OCI-LY1 (cell line): ENCODE data around the gene MYO5C.

ENCODE experiments used
- H2AFZ ChIP-seq: fragments of 200-600 bp; sonication (generic), shearing (Covaris generic); 2 replicates; pipeline ENCODE4 v1.6.0; 2014; ENCODE audit warnings: antibody characterized with exemption, mild to moderate bottlenecking, low read length
- H3F3A ChIP-seq: fragments of 200-600 bp; sonication (generic), shearing (Covaris generic); 2 replicates; pipeline ENCODE4 v1.6.0; 2014; ENCODE audit warnings: mild to moderate bottlenecking, antibody characterized with exemption, low read length, moderate library complexity; ENCODE audit not compliant: insufficient read depth
- H3K27ac ChIP-seq: fragments of 200-600 bp; sonication (generic); 2 replicates; pipeline ENCODE4 v1.5.1; 2014; ENCODE audit warnings: low read length, mixed run types, mild to moderate bottlenecking, low read depth; ENCODE audit not compliant: poor library complexity, severe bottlenecking
- H3K27me3 ChIP-seq: fragments of 200-600 bp; sonication (generic); 2 replicates; pipeline ENCODE4 v1.6.0; 2014; ENCODE audit warnings: antibody characterized with exemption, mild to moderate bottlenecking, low read length, moderate library complexity; ENCODE audit not compliant: insufficient read depth
- H3K36me3 ChIP-seq: fragments of 200-600 bp; sonication (generic); 2 replicates; pipeline ENCODE4 v1.6.1; 2014; ENCODE audit warnings: mild to moderate bottlenecking, antibody characterized with exemption, low read length, moderate library complexity, mixed read lengths; ENCODE audit not compliant: insufficient read depth
- H3K4me1 ChIP-seq: fragments of 200-600 bp; sonication (generic); 2 replicates; pipeline ENCODE4 v1.5.1; 2014; ENCODE audit warnings: mild to moderate bottlenecking, low read length, moderate library complexity; ENCODE audit not compliant: insufficient read depth, severe bottlenecking
- H3K4me2 ChIP-seq: fragments of 200-600 bp; sonication (generic), shearing (Covaris generic); 2 replicates; pipeline ENCODE4 v1.6.1; 2014; ENCODE audit warnings: low read length
- H3K4me3 ChIP-seq: fragments of 200-600 bp; sonication (generic); 2 replicates; pipeline ENCODE4 v1.5.1; 2014; ENCODE audit warnings: low read length, low read depth, mild to moderate bottlenecking, mixed read lengths; ENCODE audit not compliant: poor library complexity, severe bottlenecking
- H3K79me2 ChIP-seq: fragments of 200-600 bp; shearing (Covaris generic); 2 replicates; pipeline ENCODE4 v1.6.1; 2016; ENCODE audit warnings: mixed run types, low read length, mixed read lengths; ENCODE audit not compliant: insufficient read depth
- H3K9ac ChIP-seq: fragments of 200-600 bp; sonication (generic), shearing (Covaris generic); 2 replicates; pipeline ENCODE4 v1.6.1; 2014; ENCODE audit warnings: mild to moderate bottlenecking, low read length, mixed read lengths
- H3K9me2 ChIP-seq: fragments of 200-600 bp; sonication (generic), shearing (Covaris generic); 2 replicates; pipeline ENCODE4 v1.6.1; 2014; ENCODE audit warnings: low read depth, mild to moderate bottlenecking, low read length, mixed read lengths
- H3K9me3 ChIP-seq: fragments of 200-600 bp; shearing (Covaris generic); 2 replicates; pipeline ENCODE4 v1.6.1; 2014; ENCODE audit warnings: low read length, mixed read lengths
- H4K20me1 ChIP-seq: fragments of 200-600 bp; sonication (generic), shearing (Covaris generic); 2 replicates; pipeline ENCODE4 v1.6.0; 2016; ENCODE audit warnings: mild to moderate bottlenecking, low read length; ENCODE audit not compliant: insufficient read depth
- CTCF ChIP-seq: fragments of 200-600 bp; sonication (generic), shearing (Covaris generic); IDR thresholded peaks from 2 replicates; pipeline ENCODE4 v1.5.1; 2017; ENCODE audit warnings: mild to moderate bottlenecking, antibody characterized with exemption, low read length, moderate library complexity, mixed read lengths
- EZH2 ChIP-seq: fragments of 200-600 bp; sonication (generic), shearing (Covaris generic); IDR thresholded peaks from 2 replicates; pipeline ENCODE4 v1.8.0; 2017; ENCODE audit warnings: borderline replicate concordance, mixed run types, mild to moderate bottlenecking, antibody characterized with exemption, low read length, moderate library complexity, mixed read lengths

MYO5C gene

GRCh38 chr15:52218816-52219215 lies 76.8 kb downstream of the MYO5C start:
- no peaks in the 10 kb centered on the region for H3K36me3 ChIP-seq

GRCh38 chr15:52218371-52218770 lies 77.2 kb downstream of the MYO5C start:
- Histone ChIP-seq H3K27me3 (no peaks in the 10 kb centered on the region), H3F3A (no peaks in the 10 kb centered on the region), H3K27ac (peak overlapping the region; percentile 97), H3K9me3 (no peaks in the 10 kb centered on the region), H3K4me2 (no peak overlapping the region), H2AFZ (no peak overlapping the region), H3K9ac (no peak overlapping the region; the same call in 1 of the 2 replicates), H3K79me2 (peaks cover 11% of the 10 kb centered on the region; the same call in 1 of the 2 replicates), H3K4me1 (peaks cover 69% of the 10 kb centered on the region), H3K9me2 (no peaks in the 10 kb centered on the region), H4K20me1 (no peaks in the 10 kb centered on the region), H3K36me3 (no peaks in the 10 kb centered on the region), H3K4me3 (no peak overlapping the region)
- TF ChIP-seq CTCF (no peak), EZH2 (no peak)

More at GRCh38 chr15:52218816-52219215, 76.8 kb downstream of the MYO5C start:
- Histone ChIP-seq H3K4me1 (peaks cover 73% of the 10 kb centered on the region), H3K4me3 (no peak overlapping the region), H2AFZ (no peak overlapping the region), H3K4me2 (no peak overlapping the region), H3K27ac (peak overlapping the region; percentile 97), H3K9ac (no peak overlapping the region), H3K27me3 (no peaks in the 10 kb centered on the region), H3K9me3 (no peaks in the 10 kb centered on the region), H3K79me2 (peaks cover 11% of the 10 kb centered on the region; the same call in 1 of the 2 replicates), H3F3A (no peaks in the 10 kb centered on the region), H4K20me1 (no peaks in the 10 kb centered on the region), H3K9me2 (no peaks in the 10 kb centered on the region)
- TF ChIP-seq CTCF (no peak), EZH2 (no peak)

- Histone ChIP-seq H3K4me1 (peaks cover 57% of the 10 kb centered on the region), H3K27ac (peak overlapping the region; percentile 97), H2AFZ (no peak overlapping the region), H3K79me2 (peaks cover 7% of the 10 kb centered on the region; the same call in 1 of the 2 replicates), H3K36me3 (no peaks in the 10 kb centered on the region), H4K20me1 (no peaks in the 10 kb centered on the region), H3F3A (no peaks in the 10 kb centered on the region), H3K9me2 (no peaks in the 10 kb centered on the region), H3K27me3 (no peaks in the 10 kb centered on the region), H3K4me2 (peak overlapping the region; percentile 31; the same call in 1 of the 2 replicates), H3K9me3 (no peaks in the 10 kb centered on the region), H3K4me3 (no peak overlapping the region), H3K9ac (no peak overlapping the region)
- TF ChIP-seq EZH2 (no peak), CTCF (peak; percentile 94)
Measured at GRCh38 chr15:52217186-52217585, 78.4 kb downstream of the MYO5C start.
